Adrenal gland (tissue), 12 donors: ENCODE results near the gene CATSPER4. TPM values are rescaled to one million over a fixed set of nuclear protein-coding genes. Genes with fewer than 3 reads are reported as not detected.
"Not testable (repeated sequence)": the region's sequence is repeated elsewhere in the genome, so short reads cannot be mapped to it uniquely, and the experiment has no call there.

ENCODE experiments used
- DNase-seq, 7 donors: peaks; one replicate each; pipeline ENCODE4 v3.0.0-alpha.2; 2019 to 2020
- H3K27ac ChIP-seq, 5 donors: fragments of 200-600 bp; sonication (generic) in 4 of 5; 1 replicate in 3 of 5; 2 replicates in 2 of 5; pipeline versions ENCODE4 v1.5.1 to v1.8.0; 2016 to 2020; ENCODE audit warnings: mild to moderate bottlenecking in 1 of 5
- H3K27me3 ChIP-seq: fragments of 200-600 bp; 2 replicates; pipeline ENCODE4 v1.8.0; 2021
- H3K36me3 ChIP-seq, 2 donors: fragments of 200-600 bp; replicated peaks in 1 of 2; 1 replicate in 1 of 2; 2 replicates in 1 of 2; pipeline versions ENCODE4 v1.5.1 to v1.8.0; 2018 to 2022
- H3K4me1 ChIP-seq, 2 donors: fragments of 200-600 bp; replicated peaks in 1 of 2; 1 replicate in 1 of 2; 2 replicates in 1 of 2; pipeline versions ENCODE4 v1.5.1 to v1.8.0; 2018 to 2021
- H3K4me3 ChIP-seq, 4 donors: fragments of 200-600 bp; sonication (generic) in 3 of 4; one replicate each; pipeline ENCODE4 v1.5.1; 2016 to 2018
- H3K9me3 ChIP-seq, 3 donors: fragments of 200-600 bp; sonication (generic) in 1 of 3; replicated peaks in 1 of 3; 1 replicate in 2 of 3; 2 replicates in 1 of 3; pipeline versions ENCODE4 v1.5.1 to v1.8.0; 2016 to 2021
- CTCF ChIP-seq, 6 experiments: fragments of 450-650 bp in 4 of 6; fragments of 200-600 bp in 2 of 6; sonication (generic) in 1 of 6; IDR thresholded peaks; 1 replicate in 5 of 6; 2 replicates in 1 of 6; pipeline versions ENCODE4 v1.5.1 to v1.8.0; 2016 to 2021; ENCODE audit warnings: antibody characterized with exemption in 6 of 6, mild to moderate bottlenecking in 2 of 6, moderate library complexity in 1 of 6
- POLR2A ChIP-seq, 2 donors: fragments of 450-650 bp; IDR thresholded peaks; one replicate each; pipeline ENCODE4 v1.6.1; 2017; ENCODE audit warnings: antibody characterized with exemption in 2 of 2, mild to moderate bottlenecking in 2 of 2, moderate library complexity in 1 of 2
- WGBS, 4 donors: extraction: QIAGEN DNeasy Blood & Tissue Kit in 2 of 4; methylation state at CpG; one replicate each; pipeline versions ENCODE4 v1.1.5 to v1.1.7; 2013 to 2017; 5-methylcytosine and 5-hydroxymethylcytosine counted together
- intact Hi-C, 2 donors: fragments of 100-400 bp; cut with DNase I; formaldehyde crosslinking; loops; one replicate each; pipeline versions ENCODE4 v1.14.1 to v1.15.0; 2022 to 2023
- polyA plus RNA-seq, 3 donors: library from polyadenylated mRNA; stranded (reverse); fragments of 200-250 nt in 2 of 3; fragments of 350-450 nt in 1 of 3; fragmentation: Illumina TruSeq in 1 of 3; extraction: RNeasy Lipid Tissue Mini Kit (QIAGEN cat#74804) in 1 of 3; gene quantifications; one replicate each; pipeline ENCODE4 v1.2.3, GENCODE V29; 2013 to 2014
- total RNA-seq, 9 donors: library from RNA; depleted of rRNA in 4 of 9; stranded (reverse); fragments of >200 nt in 4 of 9; fragments of 120-200 nt in 1 of 9; fragmentation: NEBNext Ultra II Directional in 1 of 9; extraction: Animal tissue kit (Norgen Biotek cat#: 25700) in 1 of 9; gene quantifications; one replicate each; pipeline versions ENCODE4 v1.1.0 to v1.2.4, GENCODE V29; 2013 to 2023
- donor health status: healthy with polysubstance abuse.
- donor health status: Bipolar disorder and iron deficiency.
- donor health status: DM: yes; HTN: yes; CAD: no.
- donor health status: DM: no; HTN: no; CAD: no.
- donor health status: DM: no; HTN: no; CAD: no.
- donor health status: DM: yes; HTN: yes; CAD: no.

Gene CATSPER4
- total and polyA plus RNA-seq, 12 donors, result not detected

GRCh38 chr1:26224606-26225005 lies 34.2 kb downstream of the CATSPER4 start:
- H3K9me3 ChIP-seq, result no peaks in the 10 kb centered on the region
- no peaks in the 10 kb centered on the region for H3K36me3 ChIP-seq
- intact Hi-C loops, result no loop called here
- 71 to 88% (median 76%) methylated on average over 7 of the region's 7 CpGs for WGBS, 4 donors
- TF ChIP-seq POLR2A (IDR thresholded peaks at IDR 0.05) (no peak), CTCF (IDR thresholded peaks at IDR 0.05) (no peak)
- H3K27me3 ChIP-seq, result no peaks in the 10 kb centered on the region
- peaks cover 5 to 6% of the 10 kb centered on the region in 2 donors for H3K4me1 ChIP-seq
- H3K27ac ChIP-seq, result peak overlapping the region in 2 of 5 donors; percentile 15 to 64
- peak in 1 of 7 donors; percentile 35 for DNase-seq
- peak overlapping the region in 1 of 4 donors; percentile 45 for H3K4me3 ChIP-seq

- H3K4me1 ChIP-seq, result peaks cover 5 to 6% of the 10 kb centered on the region in 2 donors
- intact Hi-C loops, result no loop called here
- H3K9me3 ChIP-seq, result no peaks in the 10 kb centered on the region
- peak overlapping the region in 3 of 4 donors; percentile 5 to 45 (median 10) for H3K4me3 ChIP-seq
- TF ChIP-seq CTCF (IDR thresholded peaks at IDR 0.05), result no peak
- peak in 1 of 2 donors; percentile 54 for TF ChIP-seq POLR2A (IDR thresholded peaks at IDR 0.05)
- peak overlapping the region in 2 of 5 donors; percentile 15 to 64 for H3K27ac ChIP-seq
- 3 to 7% (median 6%) methylated on average over 6 to 50 of the region's 50 CpGs for WGBS, 4 donors
- no peaks in the 10 kb centered on the region for H3K27me3 ChIP-seq
- DNase-seq, result peak; percentile 74 to 89 (median 84)
- H3K36me3 ChIP-seq, result no peaks in the 10 kb centered on the region
Measured at GRCh38 chr1:26225033-26225831, 34.8 kb downstream of the CATSPER4 start.

GRCh38 chr1:26230682-26231081 lies 40.3 kb downstream of the CATSPER4 start:
- H3K9me3 ChIP-seq, result not testable (repeated sequence)
- intact Hi-C loops, result loop anchor here in 1 of 2 donors (5.0 kb wide), 1 partner anchor 63 kb away; the partner anchor contains the start of genes C1orf232 and ZNF593

GRCh38 chr1:26233903-26234643 lies 43.7 kb downstream of the CATSPER4 start, which contains the start of gene CEP85:
Gene CEP85 (plus strand): TSS chr1:26234200. CDS start chr1:26239784, 5,584 bp downstream.
- TF ChIP-seq POLR2A (IDR thresholded peaks at IDR 0.05) (peak; percentile 64 to 87), CTCF (IDR thresholded peaks at IDR 0.05) (peak; percentile 63 to 82 (median 78))
- H3K4me1 ChIP-seq, result peaks cover 0 to 7% of the 10 kb centered on the region in 2 donors
- no peaks in the 10 kb centered on the region for H3K36me3 ChIP-seq
- H3K4me3 ChIP-seq, result peak within 1 kb of the TSS; percentile 43 to 97 (median 54)
- peak within 1 kb of the TSS; percentile 81 to 95 (median 88) for H3K27ac ChIP-seq
- 0 to 1% (median 0%) methylated on average over 28 to 73 of the region's 73 CpGs for WGBS, 4 donors
- no peaks in the 10 kb centered on the region for H3K27me3 ChIP-seq
- peak; percentile 98 to 99 (median 99) for DNase-seq
- H3K9me3 ChIP-seq, result no peaks in the 10 kb centered on the region
- intact Hi-C loops, result loop anchor here in 1 of 2 donors (5.0 kb wide), 1 partner anchor 67 kb away; the partner anchor contains the start of genes C1orf232 and ZNF593

More at GRCh38 chr1:26230682-26231081, 40.3 kb downstream of the CATSPER4 start:
- H3K4me3 ChIP-seq, H3K4me1 ChIP-seq, DNase-seq, H3K27ac ChIP-seq, H3K27me3 ChIP-seq, H3K36me3 ChIP-seq: not testable (repeated sequence)
- 67 to 87% (median 77%) methylated on average over 2 of the region's 2 CpGs for WGBS, 4 donors
